ENCODE results near the gene VAV2.

Gene VAV2

GRCh38 chr9:133848471-133849109, 143.5 kb downstream of the VAV2 start:
- DNase-seq = no peak

DNA sequence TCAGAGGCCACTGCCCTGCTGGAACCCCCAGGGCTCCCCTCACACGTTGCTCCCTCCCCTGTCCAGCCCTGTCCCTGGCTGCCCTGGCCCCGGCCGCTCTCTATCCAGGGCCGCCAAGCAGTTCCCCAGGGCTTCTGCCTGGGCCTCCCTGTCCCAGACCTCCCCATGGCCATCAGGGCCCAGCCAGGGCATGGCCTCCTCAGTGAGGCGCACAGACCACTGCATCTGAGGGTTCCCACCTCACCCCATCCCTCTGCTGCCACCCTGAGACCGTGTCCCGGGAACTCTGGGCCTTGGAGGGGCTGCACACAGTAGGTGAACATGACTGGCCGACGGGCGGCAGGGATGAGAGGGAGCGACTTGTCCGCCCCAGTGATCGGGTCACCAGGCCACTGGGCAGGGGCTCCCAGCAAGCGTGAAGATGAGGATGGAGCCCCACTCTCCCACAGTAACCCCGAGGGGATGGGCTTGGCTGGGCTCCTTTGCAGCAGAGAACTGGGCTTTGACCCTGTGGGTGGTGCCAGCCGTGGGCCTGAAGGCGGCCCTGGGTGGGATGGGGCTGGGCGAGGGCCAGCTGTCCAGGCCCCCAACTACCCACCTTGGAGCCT, 145.5 kb downstream of the VAV2 start:
- no peak for DNase-seq

DNA sequence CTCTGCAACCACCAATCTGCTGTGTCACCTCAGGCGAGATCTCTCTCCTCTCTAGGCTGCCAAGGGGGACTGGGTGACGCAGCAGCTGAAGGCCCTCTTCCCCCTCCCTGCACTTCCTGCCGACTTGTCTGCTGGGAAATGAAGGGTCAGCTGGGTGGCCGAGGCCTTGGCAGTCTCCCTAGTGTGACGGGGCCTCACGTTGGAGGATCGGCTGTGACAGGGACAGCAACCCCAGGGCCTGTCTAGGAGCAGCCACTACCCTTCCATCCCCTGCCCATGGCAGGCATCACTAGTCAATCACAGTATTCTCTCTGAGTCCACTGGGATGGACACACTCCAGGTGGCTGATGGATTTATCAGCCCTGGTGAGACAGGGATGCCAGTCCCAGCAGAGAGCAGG, 146.7 kb downstream of the VAV2 start:
- peak; percentile 75 for DNase-seq

- DNase-seq = no peak
Measured at GRCh38 chr9:133844881-133845410, 147.2 kb downstream of the VAV2 start.

- DNase-seq = peak; percentile 9
Measured at GRCh38 chr9:133844398-133844784, 147.7 kb downstream of the VAV2 start.

DNA sequence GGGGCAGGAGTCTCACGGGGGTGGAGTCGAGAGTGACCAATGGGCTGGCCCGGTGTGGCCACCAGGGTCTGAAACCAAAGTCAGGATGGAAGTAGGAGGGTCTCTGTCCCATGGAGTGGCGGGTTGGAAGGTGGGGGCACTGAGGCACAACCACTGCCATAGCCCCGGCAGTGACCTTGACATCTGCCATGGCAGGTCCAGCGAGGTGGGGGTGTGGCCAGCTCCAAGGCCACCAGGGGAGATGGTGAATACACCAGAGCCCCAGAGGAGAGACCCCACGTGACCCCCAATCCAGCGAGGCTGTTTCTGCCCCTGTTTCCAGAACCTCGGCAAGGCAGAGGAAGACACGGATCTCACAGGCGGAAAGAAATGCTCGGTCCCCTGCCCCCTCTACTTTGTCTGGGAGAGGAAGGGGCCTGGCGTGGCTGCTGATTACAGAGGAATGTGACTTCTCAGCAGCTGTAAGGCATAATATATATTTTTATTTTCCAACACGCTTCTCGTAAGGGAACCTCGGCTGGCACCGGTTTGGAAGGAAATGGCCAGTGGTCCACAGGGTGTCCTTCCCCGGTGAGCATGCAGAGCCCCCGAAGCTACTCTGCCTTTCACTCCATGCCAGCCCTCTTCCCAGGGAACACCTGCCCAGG, 148.2 kb downstream of the VAV2 start:
- DNase-seq = no peak

DNA sequence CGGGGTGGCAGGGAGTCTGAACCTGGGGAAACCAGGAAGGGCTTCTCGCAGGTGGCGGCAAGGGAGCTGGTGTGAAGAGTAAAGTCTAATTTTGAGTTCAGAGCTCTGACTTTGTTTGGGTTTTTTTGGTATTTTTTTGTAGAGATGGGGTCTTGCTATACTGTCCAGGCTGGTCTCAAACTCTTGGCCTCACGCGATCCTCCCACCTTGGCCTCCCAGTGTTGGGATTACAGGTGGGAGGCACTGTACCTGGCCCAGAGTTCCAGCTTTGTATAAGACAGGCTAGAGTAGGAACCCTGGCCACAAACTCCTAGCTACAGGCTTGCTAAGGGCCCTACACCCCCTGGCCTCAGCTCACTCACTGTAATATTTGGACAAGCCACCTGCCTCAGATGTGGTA, 148.9 kb downstream of the VAV2 start:
- DNase-seq = no peak

- no peak for DNase-seq
Measured at GRCh38 chr9:133842721-133843227, 149.3 kb downstream of the VAV2 start.

DNA sequence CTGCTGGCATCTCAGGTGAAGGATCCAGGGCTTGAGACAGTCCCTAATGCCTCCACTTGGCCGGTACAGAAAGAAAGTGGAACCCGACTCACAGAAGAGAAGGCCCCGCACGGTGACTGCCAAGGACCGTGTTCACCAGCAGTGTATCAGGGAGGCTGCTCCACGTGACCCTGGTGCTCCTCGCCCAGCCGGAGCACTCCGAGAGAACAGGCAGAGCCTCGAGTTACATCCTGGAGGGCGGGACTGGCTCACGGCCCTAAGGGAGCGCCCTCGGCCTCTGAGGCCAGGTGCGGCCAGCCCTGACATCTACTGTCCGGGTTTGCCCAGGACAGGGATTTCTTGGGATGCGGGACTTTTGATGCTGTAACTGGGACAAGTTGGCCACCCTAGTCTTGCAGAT, 149.9 kb downstream of the VAV2 start:
- DNase-seq = no peak

DNA sequence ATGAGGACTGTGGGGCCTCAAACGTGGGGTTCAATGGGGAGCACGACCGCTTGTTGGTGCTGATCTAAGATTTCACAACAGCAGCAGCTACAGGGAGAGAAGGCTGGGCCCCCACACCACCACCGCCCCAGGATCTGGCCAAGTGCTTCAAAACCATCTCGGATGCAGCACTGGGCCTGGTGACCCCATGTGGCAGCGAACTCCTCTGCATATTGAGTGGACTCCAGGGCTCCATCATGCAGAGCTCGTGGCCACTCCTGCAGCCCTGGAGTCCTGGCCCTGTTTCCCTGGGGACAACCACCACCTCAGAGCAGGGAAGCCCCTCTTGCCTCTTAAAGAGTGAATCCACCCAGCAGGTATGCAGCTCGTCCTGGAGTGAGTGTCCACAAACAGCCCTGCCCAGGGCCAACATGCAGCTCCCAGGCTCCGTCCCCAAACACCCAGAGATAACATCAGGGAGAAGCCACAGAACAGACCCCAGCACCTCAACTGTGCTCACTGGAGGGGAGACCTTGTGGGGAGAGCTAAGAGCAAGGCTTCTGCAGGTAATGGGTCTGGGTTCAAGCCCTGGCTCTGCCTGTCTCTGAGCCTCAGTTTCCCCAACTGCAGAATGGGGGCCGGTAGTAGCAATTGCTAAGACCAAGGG, 150.8 kb downstream of the VAV2 start:
- DNase-seq = no peak

DNA sequence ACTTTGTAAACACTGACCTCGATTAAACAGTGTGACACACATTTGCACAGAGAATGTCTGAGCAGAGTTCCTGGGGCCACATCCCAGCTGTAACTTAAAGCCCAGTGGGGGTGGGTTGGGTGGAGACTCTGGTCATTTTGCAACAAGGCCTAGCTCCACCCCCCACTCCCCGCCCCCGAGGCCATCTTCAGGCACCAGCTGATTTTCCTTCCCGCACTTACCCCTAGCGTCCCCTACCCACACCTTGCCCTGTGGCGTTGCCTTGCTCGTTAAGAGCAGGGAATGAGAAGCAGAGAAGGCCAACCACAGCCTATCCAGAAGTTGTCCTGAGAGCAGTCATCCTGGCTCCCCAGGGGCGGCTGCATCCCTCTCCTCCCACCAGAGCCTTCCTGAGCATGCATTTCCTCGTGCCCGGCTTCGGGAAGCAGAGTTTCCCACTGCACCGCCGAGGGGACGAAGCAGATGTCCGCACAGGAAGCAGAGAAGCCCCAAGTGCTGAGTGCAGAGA, 152.2 kb downstream of the VAV2 start:
- DNase-seq = no peak

GRCh38 chr9:133838859-133839507, 153.1 kb downstream of the VAV2 start:
- DNase-seq = no peak

GRCh38 chr9:133837627-133838597, 154.2 kb downstream of the VAV2 start:
- no peak for DNase-seq

DNA sequence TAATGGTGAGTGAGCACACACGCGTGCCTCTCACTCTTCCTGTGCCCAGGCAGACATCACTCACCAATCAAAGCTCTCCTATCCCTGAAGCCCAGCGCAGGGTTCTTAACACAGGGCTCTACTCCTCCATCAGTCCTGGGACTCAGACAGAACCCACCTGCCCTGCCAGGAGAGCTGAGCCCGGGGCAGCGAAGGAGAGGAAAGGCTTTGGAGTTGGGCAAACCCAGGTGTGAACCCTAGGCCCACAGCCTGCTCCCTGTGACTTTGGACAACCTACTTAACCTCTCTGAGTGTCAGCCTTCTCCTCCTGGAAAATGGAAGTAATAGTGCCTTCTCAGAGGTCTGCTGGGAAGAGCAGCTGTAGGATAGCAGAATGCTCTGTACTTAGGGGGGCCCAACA, 155.3 kb downstream of the VAV2 start:
- DNase-seq = no peak

DNA sequence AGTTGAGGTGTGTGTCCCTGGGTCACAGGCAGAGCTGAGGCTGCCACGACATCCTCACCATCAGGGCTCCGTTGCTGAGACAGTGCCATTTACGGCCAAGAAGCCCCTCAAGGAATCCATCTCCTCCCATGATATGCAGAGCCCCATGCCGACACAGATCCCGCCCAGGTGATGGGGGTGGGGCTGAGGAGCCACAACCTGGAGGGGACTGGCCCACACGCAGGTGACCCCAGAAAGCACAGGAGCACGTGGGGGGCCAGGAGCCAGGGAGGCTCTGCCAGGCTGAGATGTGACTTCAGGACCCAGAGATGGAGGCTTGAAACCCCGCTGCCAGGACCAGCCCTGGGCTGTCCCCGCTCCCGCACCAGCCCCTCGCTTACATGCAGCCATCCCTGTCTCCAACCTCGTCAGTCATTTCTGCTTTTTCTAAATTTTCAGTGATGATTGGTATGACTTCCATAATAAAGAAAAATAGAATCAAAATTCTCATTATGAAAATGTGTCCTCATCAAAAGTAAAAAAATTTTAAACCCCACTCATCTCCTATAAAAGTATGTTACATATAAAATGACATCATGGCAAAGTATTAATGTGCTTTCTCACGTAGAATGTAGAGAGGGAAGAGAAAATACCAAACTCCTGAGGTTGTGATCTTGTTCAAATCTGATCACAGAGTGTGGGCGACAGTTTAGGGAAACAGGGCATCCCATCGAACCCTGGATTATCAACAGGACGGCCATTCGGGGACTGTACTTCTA, 155.9 kb downstream of the VAV2 start:
- DNase-seq = no peak

- DNase-seq = no peak
Measured at GRCh38 chr9:133835262-133835901, 156.7 kb downstream of the VAV2 start.

- DNase-seq = no peak
Measured at GRCh38 chr9:133834080-133834976, 157.8 kb downstream of the VAV2 start.

- no peak for DNase-seq
Measured at GRCh38 chr9:133833388-133834025, 158.6 kb downstream of the VAV2 start.

DNA sequence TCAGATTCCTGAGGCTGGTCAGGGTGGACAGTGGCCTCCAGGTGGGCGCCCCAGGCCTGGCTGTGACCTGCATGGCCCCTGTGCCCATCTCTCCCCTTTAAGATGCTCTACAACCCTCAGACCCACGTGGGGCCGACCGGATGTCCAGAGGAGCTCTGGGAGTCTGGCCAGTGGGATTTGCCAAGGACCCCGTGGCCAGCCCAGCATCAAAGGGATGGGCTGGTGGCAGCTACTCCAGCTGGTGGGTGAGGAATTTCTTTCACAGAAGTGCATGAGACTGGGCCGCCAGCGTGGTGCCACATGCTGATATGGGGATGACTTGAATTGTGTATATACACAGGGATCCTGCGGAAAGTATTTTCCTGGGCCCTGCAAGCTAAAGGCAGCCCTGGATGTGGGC, 159.2 kb downstream of the VAV2 start:
- no peak for DNase-seq

Data from CD4-positive, alpha-beta T cell treated with Interferon gamma for 1 hour (primary cell).